Stimulated activated naive CD4-positive, alpha-beta T cell treated with Interleukin-2 at 50 U/mL for 16 hours (primary cell): ENCODE data around the gene PAQR8.

Experiments used
- DNase-seq: peaks from one replicate; lab custom pipeline; 2025; lab: John Stamatoyannopoulos, UW

Gene PAQR8

GRCh38 chr6:52361945-52362442 lies at the start of gene PAQR8:
Gene PAQR8 (plus strand): TSS chr6:52362151. CDS start chr6:52403214, 41,063 bp downstream.
- peak; percentile 70 for DNase-seq

GRCh38 chr6:52312461-52312860 lies 49.5 kb upstream of the PAQR8 start:
- no peak for DNase-seq

GRCh38 chr6:52314752-52315151 lies 47.2 kb upstream of the PAQR8 start:
- no peak for DNase-seq

GRCh38 chr6:52317211-52317610 lies 44.7 kb upstream of the PAQR8 start:
- no peak for DNase-seq

- DNase-seq = no peak
Measured at GRCh38 chr6:52317841-52318581, 43.9 kb upstream of the PAQR8 start.

- no peak for DNase-seq
Measured at GRCh38 chr6:52324189-52324588, 37.8 kb upstream of the PAQR8 start.

GRCh38 chr6:52325695-52326471 lies 36.1 kb upstream of the PAQR8 start:
- no peak for DNase-seq

GRCh38 chr6:52326540-52327364 lies 35.2 kb upstream of the PAQR8 start:
- no peak for DNase-seq

GRCh38 chr6:52328303-52328662 lies 33.7 kb upstream of the PAQR8 start:
- no peak for DNase-seq

GRCh38 chr6:52328729-52329128 lies 33.2 kb upstream of the PAQR8 start:
- DNase-seq = no peak

- DNase-seq = no peak
Measured at GRCh38 chr6:52330470-52330869, 31.5 kb upstream of the PAQR8 start.

GRCh38 chr6:52331793-52332457 lies 30.0 kb upstream of the PAQR8 start:
- no peak for DNase-seq

GRCh38 chr6:52333840-52334200 lies 28.1 kb upstream of the PAQR8 start:
- DNase-seq = no peak

- DNase-seq = no peak
Measured at GRCh38 chr6:52335576-52335975, 26.4 kb upstream of the PAQR8 start.

GRCh38 chr6:52336919-52337561 lies 24.9 kb upstream of the PAQR8 start:
- no peak for DNase-seq

GRCh38 chr6:52337633-52338290 lies 24.2 kb upstream of the PAQR8 start:
- no peak for DNase-seq

- DNase-seq = no peak
Measured at GRCh38 chr6:52340603-52340880, 21.4 kb upstream of the PAQR8 start.

GRCh38 chr6:52341561-52342260 lies 20.2 kb upstream of the PAQR8 start:
- DNase-seq = no peak

- DNase-seq = no peak
Measured at GRCh38 chr6:52345311-52345710, 16.6 kb upstream of the PAQR8 start.

- no peak for DNase-seq
Measured at GRCh38 chr6:52346503-52346902, 15.4 kb upstream of the PAQR8 start.

- no peak for DNase-seq
Measured at GRCh38 chr6:52347818-52348217, 14.1 kb upstream of the PAQR8 start.
